ENCODE data around the gene ITPR2. TPM values are rescaled to one million over a fixed set of nuclear protein-coding genes. Genes with fewer than 3 reads are reported as not detected.

The ITPR2 gene
- total RNA-seq, 1 donor from 2014 or later: 74.5 TPM

GRCh38 chr12:26636710-26637328 lies 196.2 kb downstream of the ITPR2 start:
- intact Hi-C loops (cut with micrococcal nuclease): no loop called here
- H3K27me3 Mint-ChIP-seq: no peaks in the 10 kb centered on the region
- H3K9me3 Mint-ChIP-seq: no peaks in the 10 kb centered on the region
- H3K4me3 Mint-ChIP-seq: no peak overlapping the region
- H3K4me1 Mint-ChIP-seq: no peaks in the 10 kb centered on the region
- no peak overlapping the region for H3K27ac Mint-ChIP-seq
- ChIA-PET POLR2A (no interaction called here), CTCF (no interaction called here)
- ATAC-seq (ENCODE audit: low read depth) (no peak), DNase-seq (no peak)
- H3K36me3 Mint-ChIP-seq (ENCODE audit: low read depth): peaks cover 25% of the 10 kb centered on the region
- TF ChIP-seq, protein P1, sequence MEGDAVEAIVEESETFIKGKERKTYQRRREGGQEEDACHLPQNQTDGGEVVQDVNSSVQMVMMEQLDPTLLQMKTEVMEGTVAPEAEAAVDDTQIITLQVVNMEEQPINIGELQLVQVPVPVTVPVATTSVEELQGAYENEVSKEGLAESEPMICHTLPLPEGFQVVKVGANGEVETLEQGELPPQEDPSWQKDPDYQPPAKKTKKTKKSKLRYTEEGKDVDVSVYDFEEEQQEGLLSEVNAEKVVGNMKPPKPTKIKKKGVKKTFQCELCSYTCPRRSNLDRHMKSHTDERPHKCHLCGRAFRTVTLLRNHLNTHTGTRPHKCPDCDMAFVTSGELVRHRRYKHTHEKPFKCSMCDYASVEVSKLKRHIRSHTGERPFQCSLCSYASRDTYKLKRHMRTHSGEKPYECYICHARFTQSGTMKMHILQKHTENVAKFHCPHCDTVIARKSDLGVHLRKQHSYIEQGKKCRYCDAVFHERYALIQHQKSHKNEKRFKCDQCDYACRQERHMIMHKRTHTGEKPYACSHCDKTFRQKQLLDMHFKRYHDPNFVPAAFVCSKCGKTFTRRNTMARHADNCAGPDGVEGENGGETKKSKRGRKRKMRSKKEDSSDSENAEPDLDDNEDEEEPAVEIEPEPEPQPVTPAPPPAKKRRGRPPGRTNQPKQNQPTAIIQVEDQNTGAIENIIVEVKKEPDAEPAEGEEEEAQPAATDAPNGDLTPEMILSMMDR (IDR thresholded peaks at IDR 0.05): no peak

- Mint-ChIP-seq H3K27me3 (no peaks in the 10 kb centered on the region), H3K27ac (no peak overlapping the region), H3K4me1 (no peaks in the 10 kb centered on the region), H3K9me3 (no peaks in the 10 kb centered on the region), H3K4me3 (no peak overlapping the region), H3K36me3 (ENCODE audit: low read depth) (peaks cover 48% of the 10 kb centered on the region)
- TF ChIP-seq, protein P1 (IDR thresholded peaks at IDR 0.05): no peak
- ChIA-PET POLR2A (no interaction called here), CTCF (no interaction called here)
- ATAC-seq (ENCODE audit: low read depth) (no peak), DNase-seq (no peak)
- intact Hi-C loops (cut with micrococcal nuclease): no loop called here
Measured at GRCh38 chr12:26633591-26634210, 199.3 kb downstream of the ITPR2 start.

GRCh38 chr12:26632756-26633155 lies 200.2 kb downstream of the ITPR2 start:
- ChIA-PET CTCF (no interaction called here), POLR2A (no interaction called here)
- TF ChIP-seq, protein P1 (IDR thresholded peaks at IDR 0.05): no peak
- ATAC-seq (ENCODE audit: low read depth) (no peak), DNase-seq (no peak)
- Mint-ChIP-seq H3K36me3 (ENCODE audit: low read depth) (peaks cover 53% of the 10 kb centered on the region), H3K9me3 (no peaks in the 10 kb centered on the region), H3K27ac (no peak overlapping the region), H3K4me1 (no peaks in the 10 kb centered on the region), H3K27me3 (no peaks in the 10 kb centered on the region), H3K4me3 (no peak overlapping the region)
- intact Hi-C loops (cut with micrococcal nuclease): no loop called here

DNA sequence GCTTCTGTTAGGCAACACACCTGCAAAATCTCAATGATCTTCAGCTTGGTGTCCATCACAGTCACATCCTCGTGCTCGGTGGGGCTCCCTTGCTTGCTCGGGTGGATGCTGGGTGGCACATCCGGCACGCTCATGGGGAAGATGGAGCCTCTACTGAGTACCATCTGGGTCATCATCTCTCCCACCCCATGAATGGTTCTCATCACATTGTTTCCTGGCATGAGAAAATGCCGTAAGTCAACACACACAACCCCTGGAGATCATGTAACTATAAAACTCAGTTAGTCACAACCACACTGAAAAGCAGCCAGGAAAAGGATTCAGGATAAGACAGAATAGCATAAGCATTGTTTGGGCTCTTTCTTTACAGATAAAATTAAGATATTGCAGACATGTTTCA lies 201.1 kb downstream of the ITPR2 start:
- H3K27ac Mint-ChIP-seq: no peak overlapping the region
- H3K9me3 Mint-ChIP-seq: no peaks in the 10 kb centered on the region
- TF ChIP-seq, protein P1 (IDR thresholded peaks at IDR 0.05): no peak
- ChIA-PET POLR2A (no interaction called here), CTCF (no interaction called here)
- no peaks in the 10 kb centered on the region for H3K27me3 Mint-ChIP-seq
- intact Hi-C loops (cut with micrococcal nuclease): no loop called here
- no peaks in the 10 kb centered on the region for H3K4me1 Mint-ChIP-seq
- DNase-seq (no peak), ATAC-seq (ENCODE audit: low read depth) (no peak)
- peaks cover 58% of the 10 kb centered on the region for H3K36me3 Mint-ChIP-seq (ENCODE audit: low read depth)
- no peak overlapping the region for H3K4me3 Mint-ChIP-seq

DNA sequence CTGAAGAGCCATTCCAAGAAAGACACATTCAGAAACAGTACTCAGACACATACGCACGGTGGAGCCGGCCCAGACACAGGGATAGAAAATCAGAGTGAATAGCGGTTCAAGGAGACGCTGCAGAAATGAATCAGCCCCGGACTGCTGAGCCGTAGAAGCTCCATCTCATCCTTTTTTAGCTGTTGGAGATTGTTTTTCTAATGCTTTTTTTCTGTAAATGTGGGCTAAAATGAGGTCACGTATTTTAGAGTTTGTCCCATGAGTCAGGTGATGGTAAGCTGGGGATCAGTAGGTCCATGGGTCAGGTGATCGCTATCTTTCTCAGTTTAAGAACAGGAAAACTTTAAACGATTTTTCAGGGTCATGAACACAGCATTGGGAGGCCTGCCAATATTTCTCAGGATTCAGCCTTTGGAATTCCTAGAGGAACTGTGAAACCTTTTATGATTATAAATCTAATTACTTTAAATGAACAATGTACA lies 202.4 kb downstream of the ITPR2 start:
- intact Hi-C loops (cut with micrococcal nuclease): no loop called here

More for the DNA sequence above, 202.4 kb downstream of the ITPR2 start:
- Mint-ChIP-seq H3K4me1 (no peaks in the 10 kb centered on the region), H3K4me3 (no peak overlapping the region), H3K27me3 (no peaks in the 10 kb centered on the region), H3K9me3 (no peaks in the 10 kb centered on the region), H3K27ac (no peak overlapping the region), H3K36me3 (ENCODE audit: low read depth) (peaks cover 68% of the 10 kb centered on the region)
- ChIA-PET POLR2A (no interaction called here), CTCF (no interaction called here)
- ATAC-seq (ENCODE audit: low read depth) (no peak), DNase-seq (no peak)
- TF ChIP-seq, protein P1 (IDR thresholded peaks at IDR 0.05): no peak

Measured in activated B cell treated with CpG ODN at 0.5 μM for 24 hours (primary cell).